GM13977 (cell line): ENCODE data around the gene NPB.

Experiments
- DNase-seq: peaks from one replicate; pipeline ENCODE4 v3.0.0; 2012; ENCODE audit warnings: low spot score
- CTCF ChIP-seq: IDR thresholded peaks from 2 replicates; pipeline ENCODE4 v1.5.1; 2012; ENCODE audit warnings: mild to moderate bottlenecking, control low read depth; ENCODE audit not compliant: insufficient read depth; ENCODE audit errors: extremely low read depth, missing control alignments
- in situ Hi-C: fragments of 300-500 bp; cut with MboI; formaldehyde crosslinking; loops from one replicate; pipeline ENCODE4 v1.12.0; 2022; ENCODE audit warnings: low sequenced_read_pairs, low pct_unique_long_range_greater_than_20kb, mixed read lengths, inconsistent platforms; ENCODE audit not compliant: unreplicated experiment

Gene NPB

DNA sequence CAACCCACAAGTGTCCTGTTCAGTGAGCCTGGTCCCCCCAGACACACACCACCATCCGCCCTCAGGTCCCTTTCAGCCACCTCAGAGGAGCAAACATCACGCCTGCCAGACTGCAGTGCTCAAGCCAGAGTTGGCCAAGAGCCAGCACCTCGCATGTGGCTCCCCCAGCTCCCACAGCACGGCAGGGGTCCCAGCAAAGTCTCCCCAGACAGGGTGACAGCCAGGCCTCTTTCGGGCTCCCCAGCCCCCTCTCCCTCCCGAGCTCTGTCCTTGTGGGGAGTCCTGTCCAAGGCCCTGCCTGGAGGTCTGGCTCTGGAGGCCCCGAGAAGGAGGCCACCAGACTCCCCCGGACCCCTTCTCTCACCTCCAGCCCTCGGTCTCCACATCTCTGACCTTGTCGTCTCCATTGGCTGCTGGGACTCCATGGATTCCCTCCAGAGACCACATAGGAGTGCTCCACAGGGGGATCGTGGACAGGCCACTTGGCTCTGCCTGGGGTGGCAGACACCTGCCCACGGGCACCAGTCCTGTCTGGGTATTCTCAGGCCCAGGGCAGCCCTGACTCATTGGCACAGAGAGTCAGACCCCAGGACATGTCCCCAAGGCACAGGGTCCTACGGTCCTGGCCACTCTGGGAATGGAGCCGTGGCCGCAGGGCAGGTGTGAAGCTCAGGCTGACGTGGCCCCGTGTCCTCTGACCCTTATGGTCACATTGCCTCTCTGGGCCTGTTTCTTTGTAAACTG is 46.8 kb downstream of the NPB start:
- in situ Hi-C loops: no loop called here
- no peak for DNase-seq
- no peak for TF ChIP-seq CTCF

- no peak for TF ChIP-seq CTCF
- in situ Hi-C loops: no loop called here
- no peak for DNase-seq
Observed at GRCh38 chr17:81950501-81950900, 48.5 kb downstream of the NPB start.

GRCh38 chr17:81951785-81952684 is 50.0 kb downstream of the NPB start:
- in situ Hi-C loops: no loop called here
- no peak for DNase-seq
- no peak for TF ChIP-seq CTCF
